GM19328 (cell line): ENCODE data around the gene GASK1B.
A peak's percentile ranks its signal among the peaks of the same experiment; 100 is the strongest.

Experiments
- ATAC-seq: cut with Tn5 transposase; IDR thresholded peaks from one replicate; pipeline ENCODE4 v1.9.1; 2021; ENCODE audit warnings: mild to moderate bottlenecking, moderate library complexity; ENCODE audit not compliant: unreplicated experiment

GASK1B gene

GRCh38 chr4:158155656-158156356, 17.0 kb downstream of the GASK1B start:
- no peak for ATAC-seq

- no peak for ATAC-seq
Measured at GRCh38 chr4:158147151-158147550, 25.7 kb downstream of the GASK1B start.

- ATAC-seq: no peak
Measured at GRCh38 chr4:158146736-158147135, 26.1 kb downstream of the GASK1B start.

GRCh38 chr4:158139086-158139485, 33.7 kb downstream of the GASK1B start:
- no peak for ATAC-seq

DNA sequence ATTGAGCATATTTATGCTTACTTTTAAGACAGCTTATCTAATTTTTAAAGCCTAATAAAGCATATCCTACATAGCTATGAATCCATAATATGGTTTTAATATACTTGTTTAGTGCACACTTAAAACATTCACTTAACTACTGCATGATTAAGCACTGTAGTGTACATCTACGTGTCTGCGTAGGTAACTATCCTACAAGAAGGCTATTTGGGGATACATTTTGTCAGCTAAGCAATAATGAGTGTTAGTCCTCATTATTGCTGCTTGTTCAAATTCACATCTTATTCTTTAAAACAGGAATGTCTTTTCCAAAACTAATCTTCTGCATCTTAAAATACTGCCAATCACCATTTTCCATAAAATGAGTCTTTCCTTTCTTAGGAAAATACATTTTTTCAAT, 38.6 kb downstream of the GASK1B start:
- no peak for ATAC-seq

- no peak for ATAC-seq
Measured at GRCh38 chr4:158133551-158133950, 39.3 kb downstream of the GASK1B start.

GRCh38 chr4:158131027-158131426, 41.8 kb downstream of the GASK1B start:
- no peak for ATAC-seq

DNA sequence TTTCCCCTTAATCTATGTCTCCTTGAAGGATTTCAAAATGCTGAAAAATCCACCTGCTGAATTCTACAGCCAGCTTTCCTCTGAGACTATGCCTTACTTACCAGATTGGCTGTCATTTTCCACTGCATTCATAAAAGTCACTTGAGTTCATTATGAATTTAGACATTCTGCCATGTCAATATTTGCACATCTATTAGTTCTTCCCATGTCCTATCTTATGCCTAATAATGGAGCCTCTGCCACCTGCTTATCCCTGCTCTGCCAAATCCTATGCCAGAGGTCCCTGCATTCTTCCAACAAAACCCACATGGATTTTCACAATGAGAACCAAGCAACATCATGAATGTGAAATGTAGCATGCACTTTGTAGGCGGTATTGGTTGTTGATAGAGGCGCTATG, 42.6 kb downstream of the GASK1B start:
- no peak for ATAC-seq

DNA sequence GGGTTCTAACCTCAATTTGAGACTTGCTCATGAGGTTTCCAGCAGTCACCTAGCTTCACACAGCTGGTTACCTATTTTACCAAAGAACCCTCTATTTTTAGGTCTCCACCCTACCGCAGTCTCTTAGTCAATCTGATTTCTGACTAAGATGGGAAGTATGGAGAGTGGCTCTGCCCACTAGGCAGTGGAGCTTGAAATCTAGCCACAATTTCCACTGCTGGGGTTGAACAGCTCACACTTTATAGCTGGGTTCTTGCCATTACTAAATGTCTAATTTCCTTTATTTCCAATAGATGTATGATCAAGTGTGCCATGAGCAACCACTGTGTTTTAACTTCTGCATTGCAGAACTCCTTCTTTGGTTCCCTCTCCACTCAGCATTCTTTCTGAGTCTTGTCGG, 43.1 kb downstream of the GASK1B start:
- ATAC-seq: peak; percentile 88

DNA sequence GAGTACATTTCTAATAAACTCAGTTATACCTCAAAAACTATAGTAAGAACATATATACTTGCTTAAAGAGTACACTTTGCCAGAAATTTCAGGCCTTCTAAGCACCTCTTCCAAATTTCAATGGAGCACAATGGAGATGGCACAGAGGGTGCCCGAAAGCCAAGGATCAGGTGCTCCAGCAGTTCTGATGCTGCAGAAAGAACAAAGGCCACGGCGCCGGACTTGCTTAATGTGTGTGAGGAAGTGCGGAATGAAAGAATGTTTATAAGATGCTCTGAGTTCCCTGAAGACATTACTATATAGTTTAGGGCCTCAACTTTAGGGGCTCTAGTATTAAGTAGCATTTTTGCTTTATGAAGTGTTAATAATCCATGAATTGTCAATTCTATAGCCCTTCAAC, 44.3 kb downstream of the GASK1B start:
- no peak for ATAC-seq

DNA sequence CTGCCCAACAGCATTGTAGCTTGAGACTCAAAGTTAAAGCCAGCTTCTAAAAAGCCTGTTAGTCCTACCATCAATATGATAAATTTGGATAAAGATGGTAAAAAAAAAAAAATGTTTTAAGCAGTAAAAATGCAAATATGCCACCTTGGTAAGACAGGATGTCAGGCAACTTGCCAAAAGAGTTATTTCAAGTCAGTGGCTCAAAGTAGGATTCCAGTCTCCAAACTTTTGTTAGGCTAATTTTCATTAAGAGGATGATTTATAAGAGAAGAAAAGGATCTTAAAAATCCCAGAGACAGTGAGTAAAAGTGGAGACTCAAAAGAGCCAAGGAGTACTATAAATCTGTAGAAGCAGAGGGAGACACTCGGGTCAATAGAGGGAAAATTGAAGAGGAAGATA, 47.5 kb downstream of the GASK1B start:
- ATAC-seq: no peak
